Small intestine (tissue), 7 donors: ENCODE measurements around the gene CFAP52. TPM values are rescaled to one million over a fixed set of nuclear protein-coding genes. Genes with fewer than 3 reads are reported as not detected.
"Not testable (repeated sequence)": the region's sequence is repeated elsewhere in the genome, so short reads cannot be mapped to it uniquely, and the experiment has no call there.

Source experiments
- DNase-seq, 2 donors: peaks; one replicate each; pipeline versions ENCODE4 v3.0.0 to v3.0.0-alpha.2; 2013
- FAIRE-seq: peaks from 2 replicates; lab custom pipeline; 2012; peaks lifted over from hg19 to GRCh38; lab: Jason Lieb, UNC
- H3K27ac ChIP-seq, 3 donors: one replicate each; pipeline ENCODE4 v1.5.1; 2013; ENCODE audit warnings: low read length in 2 of 3, mild to moderate bottlenecking in 2 of 3, control low read depth in 1 of 3, inconsistent platforms in 1 of 3, low read depth in 1 of 3, moderate library complexity in 1 of 3
- H3K27me3 ChIP-seq, 3 donors: one replicate each; pipeline ENCODE4 v1.6.1; 2013; ENCODE audit warnings: low read length in 3 of 3, inconsistent platforms in 1 of 3; ENCODE audit not compliant: control insufficient read depth in 3 of 3, insufficient read depth in 3 of 3
- H3K36me3 ChIP-seq, 3 donors: one replicate each; pipeline ENCODE4 v1.6.1; 2013; ENCODE audit warnings: low read length in 3 of 3, inconsistent platforms in 1 of 3, low read depth in 1 of 3, mild to moderate bottlenecking in 1 of 3, moderate library complexity in 1 of 3; ENCODE audit not compliant: control insufficient read depth in 3 of 3, insufficient read depth in 2 of 3
- H3K4me1 ChIP-seq, 3 donors: one replicate each; pipeline ENCODE4 v1.6.1; 2013; ENCODE audit warnings: low read length in 2 of 3, inconsistent platforms in 1 of 3, low read depth in 1 of 3, mild to moderate bottlenecking in 1 of 3, moderate library complexity in 1 of 3; ENCODE audit not compliant: control insufficient read depth in 3 of 3, insufficient read depth in 2 of 3
- H3K4me3 ChIP-seq, 3 donors: one replicate each; pipeline ENCODE4 v1.5.1; 2013; ENCODE audit warnings: low read length in 3 of 3, control low read depth in 1 of 3, inconsistent platforms in 1 of 3, low read depth in 1 of 3, mild to moderate bottlenecking in 1 of 3, moderate library complexity in 1 of 3
- H3K9me3 ChIP-seq, 2 donors: one replicate each; pipeline ENCODE4 v1.6.1; 2013; ENCODE audit warnings: low read depth in 1 of 2, low read length in 1 of 2; ENCODE audit not compliant: control insufficient read depth in 2 of 2, insufficient read depth in 1 of 2
- WGBS, 3 donors: extraction: QIAGEN DNeasy Blood & Tissue Kit; methylation state at CpG; one replicate each; pipeline ENCODE4 v1.1.7; 2013; 5-methylcytosine and 5-hydroxymethylcytosine counted together
- polyA plus RNA-seq, 4 donors: library from polyadenylated mRNA; stranded (reverse) in 3 of 4; unstranded in 1 of 4; fragments of 200-250 nt in 3 of 4; fragments of 120-200 nt in 1 of 4; gene quantifications; one replicate each; pipeline versions ENCODE4 v1.2.1 to v1.2.3, GENCODE V29; 2013
- donor health status: healthy with polysubstance abuse.
- donor health status: control.
- donor health status: control.
- donor health status: Bipolar disorder and iron deficiency.
- donor health status: healthy.

The CFAP52 gene
- polyA plus RNA-seq, 4 donors: 0.71 TPM; not detected in 3

- DNase-seq: no peak
- Histone ChIP-seq H3K4me1 (no peaks in the 10 kb centered on the region), H3K36me3 (no peaks in the 10 kb centered on the region), H3K9me3 (peaks cover 0 to 6% of the 10 kb centered on the region in 2 donors), H3K4me3 (no peak overlapping the region), H3K27ac (no peak overlapping the region), H3K27me3 (no peaks in the 10 kb centered on the region)
- no peak for FAIRE-seq
- WGBS, 3 donors: 89 to 93% (median 92%) methylated on average over 10 of the region's 10 CpGs
Observed at GRCh38 chr17:9587969-9588656, 11.7 kb downstream of the CFAP52 start.

GRCh38 chr17:9594065-9594464 is 17.6 kb downstream of the CFAP52 start:
- H3K27me3 ChIP-seq: no peaks in the 10 kb centered on the region
- no peak overlapping the region for H3K27ac ChIP-seq
- WGBS, 3 donors: 70 to 77% (median 74%) methylated on average over 6 of the region's 6 CpGs
- H3K4me3 ChIP-seq: no peak overlapping the region
- DNase-seq (no peak), FAIRE-seq (no peak)
- no peaks in the 10 kb centered on the region for H3K4me1 ChIP-seq
- no peaks in the 10 kb centered on the region for H3K36me3 ChIP-seq
- no peaks in the 10 kb centered on the region for H3K9me3 ChIP-seq

- not testable (repeated sequence) for H3K9me3 ChIP-seq, H3K36me3 ChIP-seq, H3K4me3 ChIP-seq, DNase-seq, H3K4me1 ChIP-seq, FAIRE-seq, H3K27me3 ChIP-seq, H3K27ac ChIP-seq
- 87 to 89% (median 89%) methylated on average over 5 of the region's 5 CpGs for WGBS, 3 donors
Observed at GRCh38 chr17:9597638-9598037, 21.2 kb downstream of the CFAP52 start.

- no peak overlapping the region for H3K4me3 ChIP-seq
- H3K4me1 ChIP-seq: no peaks in the 10 kb centered on the region
- DNase-seq (no peak), FAIRE-seq (no peak)
- WGBS, 3 donors: 83 to 88% (median 83%) methylated on average over 4 of the region's 4 CpGs
- no peak overlapping the region for H3K27ac ChIP-seq
- H3K27me3 ChIP-seq: no peaks in the 10 kb centered on the region
- no peaks in the 10 kb centered on the region for H3K9me3 ChIP-seq
- no peaks in the 10 kb centered on the region for H3K36me3 ChIP-seq
Observed at GRCh38 chr17:9598661-9599060, 22.2 kb downstream of the CFAP52 start.

- not testable (repeated sequence) for FAIRE-seq, H3K27ac ChIP-seq, H3K4me1 ChIP-seq, H3K36me3 ChIP-seq, H3K9me3 ChIP-seq, DNase-seq, H3K27me3 ChIP-seq, H3K4me3 ChIP-seq
- WGBS, 3 donors: 81 to 87% (median 86%) methylated on average over 5 of the region's 5 CpGs
Observed at GRCh38 chr17:9604583-9604982, 28.1 kb downstream of the CFAP52 start.

GRCh38 chr17:9606453-9606852 is 30.0 kb downstream of the CFAP52 start:
- Histone ChIP-seq H3K4me1 (no peaks in the 10 kb centered on the region), H3K36me3 (no peaks in the 10 kb centered on the region), H3K27me3 (no peaks in the 10 kb centered on the region), H3K27ac (no peak overlapping the region), H3K9me3 (no peaks in the 10 kb centered on the region), H3K4me3 (no peak overlapping the region)
- FAIRE-seq (no peak), DNase-seq (no peak)
- 86 to 87% (median 87%) methylated on average over 6 of the region's 6 CpGs for WGBS, 3 donors

GRCh38 chr17:9607058-9607457 is 30.6 kb downstream of the CFAP52 start:
- not testable (repeated sequence) for H3K36me3 ChIP-seq, FAIRE-seq, H3K9me3 ChIP-seq, H3K27me3 ChIP-seq, H3K4me1 ChIP-seq, DNase-seq, H3K4me3 ChIP-seq, H3K27ac ChIP-seq
- WGBS, 3 donors: 75 to 79% (median 78%) methylated on average over 5 of the region's 5 CpGs

GRCh38 chr17:9611557-9611956 is 35.1 kb downstream of the CFAP52 start:
- Histone ChIP-seq H3K4me1 (no peaks in the 10 kb centered on the region), H3K4me3 (no peak overlapping the region), H3K27me3 (no peaks in the 10 kb centered on the region), H3K36me3 (no peaks in the 10 kb centered on the region), H3K27ac (no peak overlapping the region), H3K9me3 (no peaks in the 10 kb centered on the region)
- no peak for DNase-seq
- 48 to 69% (median 60%) methylated on average over 2 of the region's 2 CpGs for WGBS, 3 donors
- FAIRE-seq: no peak

GRCh38 chr17:9612006-9612405 is 35.6 kb downstream of the CFAP52 start:
- no peaks in the 10 kb centered on the region for H3K27me3 ChIP-seq
- no peaks in the 10 kb centered on the region for H3K9me3 ChIP-seq
- WGBS, 3 donors: 68 to 77% (median 74%) methylated on average over 9 of the region's 9 CpGs
- no peaks in the 10 kb centered on the region for H3K36me3 ChIP-seq
- FAIRE-seq (no peak), DNase-seq (no peak)
- no peak overlapping the region for H3K27ac ChIP-seq
- no peaks in the 10 kb centered on the region for H3K4me1 ChIP-seq
- H3K4me3 ChIP-seq: no peak overlapping the region
